Stimulated activated CD4-positive, alpha-beta T cell treated with anti-CD3 and anti-CD28 coated beads, Interleukin-15, amount 100 ng/mL, for 48 hours (primary cell): ENCODE measurements around the gene AR.
"Not testable (repeated sequence)": the region's sequence is repeated elsewhere in the genome, so short reads cannot be mapped to it uniquely, and the experiment has no call there.

ENCODE experiments used
- DNase-seq, 2 donors: peaks; one replicate each; pipeline ENCODE4 v3.0.0-alpha.2; 2020; ENCODE audit warnings: low read depth in 2 of 2

AR gene

DNA sequence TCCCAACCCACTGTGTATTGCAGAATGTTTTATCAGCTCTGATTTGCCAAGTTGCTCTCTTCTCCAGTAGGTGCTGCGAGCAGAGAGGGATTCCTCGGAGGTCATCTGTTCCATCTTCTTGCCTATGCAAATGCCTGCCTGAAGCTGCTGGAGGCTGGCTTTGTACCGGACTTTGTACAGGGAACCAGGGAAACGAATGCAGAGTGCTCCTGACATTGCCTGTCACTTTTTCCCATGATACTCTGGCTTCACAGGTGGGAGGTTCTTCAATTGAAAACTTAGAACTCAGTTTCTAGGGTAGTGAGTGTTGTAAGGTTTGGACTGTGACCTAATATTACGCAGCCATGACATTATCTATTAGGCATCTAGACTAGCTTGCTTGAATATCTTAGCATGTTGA, 24.9 kb downstream of the AR start:
- DNase-seq: no peak

DNA sequence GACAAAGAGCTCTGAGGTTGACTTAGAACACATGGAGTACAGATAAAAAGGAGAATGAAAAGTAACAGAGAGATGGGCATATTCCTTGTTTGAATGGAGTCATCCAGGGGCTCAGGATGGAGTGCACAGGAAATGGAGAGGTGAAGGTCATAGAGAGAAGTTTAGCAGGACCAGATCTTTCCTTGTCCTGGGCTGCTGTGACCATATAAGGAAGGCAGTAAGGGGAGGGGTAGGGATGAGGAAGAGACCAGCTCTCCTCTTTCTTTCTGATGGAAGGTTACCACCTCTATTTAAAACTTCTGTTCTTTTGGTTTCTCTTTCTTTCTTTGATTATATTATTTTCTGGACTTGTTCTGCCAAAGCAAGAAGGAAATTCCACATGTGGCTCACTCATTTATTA, 27.0 kb downstream of the AR start:
- no peak for DNase-seq

DNA sequence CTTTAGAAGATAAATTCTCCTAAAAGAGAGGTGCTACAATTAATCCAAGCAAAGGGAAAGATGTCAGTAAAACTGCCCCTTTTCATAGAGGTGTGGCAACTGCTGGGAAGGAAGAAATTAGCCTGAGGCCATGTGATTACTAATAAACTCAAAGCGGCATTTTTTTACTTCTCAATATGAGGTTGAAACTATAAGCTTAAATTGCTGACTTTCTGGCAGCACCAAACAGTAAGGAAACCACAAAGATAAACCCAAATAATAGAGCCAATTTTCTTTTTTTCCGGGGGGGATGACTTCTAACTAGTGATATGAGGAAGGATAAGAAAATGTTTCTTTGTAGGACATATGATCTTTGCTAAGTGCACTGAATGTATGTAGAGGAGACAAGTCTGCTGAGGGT, 30.9 kb downstream of the AR start:
- DNase-seq: no peak

DNA sequence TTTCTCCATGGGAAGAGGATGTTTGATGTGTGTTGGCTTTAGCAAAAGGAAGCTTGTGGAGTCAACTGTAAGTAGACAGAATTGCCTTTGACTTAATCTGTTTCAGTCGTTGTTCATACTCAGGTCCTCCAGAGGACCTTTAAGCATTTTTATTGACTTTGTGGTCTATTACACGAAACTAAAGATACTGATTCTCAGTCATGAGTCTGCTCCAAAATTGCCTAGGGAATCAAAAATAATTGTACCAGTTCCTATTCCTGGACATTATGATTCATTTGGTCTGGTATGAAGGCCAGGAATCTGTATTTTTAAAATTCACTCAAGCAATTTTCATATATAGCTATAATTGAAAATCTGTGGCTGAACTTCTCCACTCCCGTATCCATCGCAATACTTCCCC, 38.6 kb downstream of the AR start:
- DNase-seq: no peak

DNA sequence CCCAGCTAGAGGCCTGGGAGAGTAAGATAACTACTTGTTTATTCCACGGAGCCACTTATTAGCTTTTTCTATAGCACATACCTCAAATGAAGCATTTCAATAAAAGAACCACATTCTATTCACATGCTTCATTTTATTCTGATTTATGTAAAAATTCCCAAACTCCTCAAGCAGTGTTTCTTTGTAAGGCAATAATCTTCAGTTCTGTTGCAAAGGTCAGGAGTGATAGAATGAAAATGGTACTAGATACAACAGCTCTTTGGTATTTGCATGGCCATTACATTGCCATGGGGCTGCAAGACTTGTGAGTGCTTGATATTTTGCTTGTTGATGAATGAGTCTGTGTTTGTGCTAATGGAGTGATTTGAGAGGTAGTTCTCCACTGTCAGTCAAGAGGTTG, 39.4 kb downstream of the AR start:
- no peak for DNase-seq

DNA sequence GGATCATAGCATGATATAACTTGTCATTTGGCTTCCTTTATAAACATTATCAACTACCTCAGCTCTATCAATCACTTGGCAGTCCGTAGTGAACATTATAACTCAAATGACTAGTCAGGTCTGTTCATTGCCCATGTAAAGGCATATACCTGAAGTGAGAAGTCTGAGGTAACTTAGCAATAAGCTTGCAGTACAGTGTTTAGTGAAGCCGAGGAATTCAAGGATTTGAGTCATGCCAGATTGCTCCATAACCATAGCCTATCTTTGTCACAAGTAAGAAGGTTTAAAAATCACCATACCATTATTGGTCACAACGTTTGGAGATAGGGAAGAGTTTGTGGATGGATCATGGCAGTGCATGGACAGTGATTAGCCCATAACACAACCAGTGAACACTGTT, 41.6 kb downstream of the AR start:
- DNase-seq: no peak

DNA sequence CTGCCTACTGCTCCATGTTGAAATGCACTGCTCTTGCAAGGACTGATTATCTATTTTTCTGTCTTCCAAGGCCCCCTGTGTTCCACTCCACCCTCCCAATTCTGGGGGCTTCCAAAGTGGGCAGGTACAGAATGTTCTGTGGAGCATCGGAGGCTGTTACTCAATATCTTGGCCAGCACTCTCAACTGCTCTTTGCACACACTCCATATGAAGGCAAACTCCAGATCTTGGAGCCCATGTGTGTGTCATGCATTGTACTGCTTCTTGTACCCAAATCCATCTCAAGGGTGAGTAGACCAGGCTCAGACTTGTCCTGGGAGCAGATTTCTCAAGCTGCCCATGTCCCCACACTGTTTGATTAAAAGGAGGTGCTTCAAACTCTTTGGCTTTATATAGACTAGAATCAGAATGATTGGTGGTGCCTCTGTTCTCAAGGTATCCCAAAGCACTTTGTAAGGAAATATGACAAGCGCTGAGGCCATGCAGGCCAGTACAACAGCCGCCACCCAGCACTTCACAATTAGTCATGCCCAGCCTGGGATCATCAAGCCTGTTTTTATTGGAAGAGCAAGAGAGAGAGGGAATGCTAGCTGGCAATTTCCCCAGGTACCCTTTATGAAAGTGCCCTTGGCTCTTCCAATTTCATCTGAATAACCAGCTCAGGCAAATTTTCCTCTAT, 44.3 kb downstream of the AR start:
- DNase-seq: no peak

DNA sequence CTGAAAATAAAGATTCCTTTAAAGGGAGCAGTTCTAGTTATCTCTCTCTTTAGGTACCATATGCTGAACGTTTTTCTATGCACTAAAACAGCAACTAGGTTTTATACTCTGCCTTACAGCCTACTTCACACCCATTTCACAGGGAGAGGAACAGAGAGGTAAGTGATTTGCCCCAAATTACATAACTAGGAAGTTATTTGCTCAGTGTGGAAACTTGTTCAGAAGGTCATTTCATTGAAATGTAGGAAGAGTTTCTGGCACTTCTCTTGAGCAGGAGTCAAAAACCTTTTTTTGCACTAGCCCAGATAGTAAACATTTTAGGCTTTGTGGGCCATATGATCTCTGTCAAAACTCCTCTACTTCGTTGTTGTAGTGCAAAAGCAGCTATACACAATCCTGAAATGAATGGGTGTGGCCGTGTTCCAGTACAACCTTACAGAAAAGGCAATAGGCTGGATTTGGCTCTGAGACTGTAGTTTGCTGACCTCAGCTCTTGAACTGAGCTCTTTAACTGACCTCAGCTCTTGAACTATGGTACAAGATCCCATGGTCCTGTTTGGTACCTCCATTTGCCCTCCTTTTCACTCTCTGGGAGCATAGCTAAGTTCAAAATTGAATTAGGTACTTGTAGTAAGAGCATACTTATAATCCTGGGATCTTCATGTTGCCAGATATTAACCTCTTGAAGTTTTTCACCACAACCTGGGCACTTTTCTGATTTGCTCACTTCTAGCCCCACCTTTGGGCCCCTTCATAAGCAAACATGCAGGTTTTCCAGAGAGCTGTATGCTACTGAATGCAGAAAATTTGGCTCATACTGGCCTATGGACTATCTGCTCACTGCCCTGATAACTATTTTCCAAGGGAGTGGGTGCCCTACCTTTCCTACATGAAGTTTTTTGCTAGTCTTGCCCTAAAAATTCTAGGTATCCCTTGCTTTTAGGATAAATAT, 53.3 kb downstream of the AR start:
- no peak for DNase-seq

DNA sequence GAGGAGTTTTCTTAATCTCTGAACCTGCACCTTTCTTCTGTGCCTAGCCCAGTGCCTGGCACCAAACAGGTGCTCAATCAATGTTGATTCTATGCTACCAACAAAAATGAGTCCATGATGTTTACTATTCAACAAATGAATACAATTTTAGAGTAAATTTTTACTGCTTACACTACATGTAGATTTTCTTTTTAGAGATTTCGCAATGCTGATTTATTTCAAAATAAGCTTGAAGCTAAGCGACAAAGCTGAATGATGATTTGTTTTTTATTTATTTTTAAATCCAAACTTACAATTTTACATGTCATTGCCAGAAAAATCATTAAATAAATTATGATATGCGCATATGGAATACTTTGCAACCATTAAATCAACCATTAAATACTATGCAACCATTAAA, 55.7 kb downstream of the AR start:
- DNase-seq: no peak

DNA sequence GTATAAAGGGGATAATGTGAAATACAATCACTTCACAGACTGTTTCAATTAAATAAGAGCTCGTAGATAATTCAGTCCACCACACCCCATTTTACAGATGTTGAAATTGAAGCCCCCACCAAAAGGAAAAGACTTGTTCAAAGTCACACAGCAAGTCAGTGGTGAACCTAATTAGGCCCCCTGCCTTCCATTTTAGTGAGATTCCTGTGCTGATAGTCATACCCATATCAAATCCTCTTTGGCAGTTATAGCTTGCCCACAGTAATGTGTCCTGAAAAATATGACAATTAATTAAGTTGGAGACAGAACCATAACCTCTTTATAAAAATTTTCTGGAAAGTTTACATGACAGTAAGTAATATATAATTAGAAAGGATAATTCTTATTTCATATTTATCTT, 58.0 kb downstream of the AR start:
- DNase-seq: no peak

DNA sequence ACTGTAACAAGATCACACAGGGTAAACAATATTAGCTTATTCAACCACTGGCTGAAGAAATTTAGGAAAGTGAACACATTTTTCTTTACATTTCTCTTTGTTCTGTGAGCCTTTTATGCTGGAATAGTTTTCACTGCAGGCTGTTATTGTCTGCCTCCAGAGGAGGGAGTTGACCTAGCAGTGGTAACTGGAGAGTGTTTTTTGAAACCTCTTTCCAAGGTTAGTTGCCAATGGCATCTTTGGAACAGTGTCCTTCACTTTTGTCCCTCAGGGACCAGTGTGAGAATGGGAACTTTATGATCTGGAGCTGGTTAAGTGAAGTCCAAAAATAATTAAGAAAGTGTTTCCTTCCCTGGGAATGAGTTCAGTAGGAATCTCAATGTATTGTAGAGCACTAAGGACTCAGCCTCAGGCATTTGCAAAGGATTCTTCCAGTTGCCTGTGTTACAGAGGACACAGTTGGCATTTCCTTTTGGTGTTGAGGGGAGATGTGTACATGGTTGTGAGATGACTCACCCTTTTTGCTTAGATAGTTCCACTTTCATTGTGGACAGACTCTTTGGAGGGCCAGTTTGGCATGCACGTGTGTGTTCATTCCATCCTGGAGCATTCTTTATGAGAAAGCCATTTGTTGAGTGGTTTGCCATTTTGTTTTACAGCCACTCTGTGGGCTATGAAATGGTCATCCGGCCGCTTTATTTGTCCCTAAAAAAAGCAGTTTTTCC, 61.3 kb downstream of the AR start:
- DNase-seq: no peak

DNA sequence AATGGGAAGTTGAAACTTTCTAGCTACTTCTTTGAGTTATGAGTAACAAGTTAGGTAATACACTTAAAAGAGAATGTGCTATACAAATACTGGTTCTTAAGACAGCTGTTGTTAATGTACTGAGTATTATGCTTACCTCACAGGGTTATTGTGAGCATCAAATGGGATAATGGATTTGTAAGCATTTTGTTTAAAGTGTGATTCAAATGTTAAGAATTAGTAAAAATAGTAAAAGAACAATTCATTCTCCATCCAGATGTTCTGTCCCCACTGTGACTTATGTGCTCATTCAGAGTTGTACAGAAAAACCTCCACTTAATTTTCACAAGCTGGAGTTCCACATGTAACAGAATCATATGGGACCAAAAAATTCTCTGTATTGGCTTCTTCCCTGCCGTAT, 63.6 kb downstream of the AR start:
- DNase-seq: no peak

DNA sequence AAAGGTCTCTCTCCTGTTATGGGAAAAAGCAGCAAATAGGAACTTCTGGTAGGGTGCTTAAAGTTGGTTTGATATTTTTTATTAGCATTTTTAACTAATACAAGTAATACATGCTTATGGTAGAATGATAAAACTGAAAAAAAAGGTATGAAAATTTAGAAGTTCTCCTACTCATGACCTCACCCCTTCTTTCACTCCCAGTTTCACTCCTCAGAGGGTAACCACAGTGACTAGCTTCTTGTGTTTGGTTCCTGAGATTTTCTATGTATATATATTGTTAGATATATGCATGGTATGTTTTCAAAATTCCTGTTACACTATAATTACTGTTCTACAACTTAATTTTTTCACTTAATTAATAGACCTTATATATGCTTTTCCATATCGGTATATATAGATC, 66.5 kb downstream of the AR start:
- no peak for DNase-seq

DNA sequence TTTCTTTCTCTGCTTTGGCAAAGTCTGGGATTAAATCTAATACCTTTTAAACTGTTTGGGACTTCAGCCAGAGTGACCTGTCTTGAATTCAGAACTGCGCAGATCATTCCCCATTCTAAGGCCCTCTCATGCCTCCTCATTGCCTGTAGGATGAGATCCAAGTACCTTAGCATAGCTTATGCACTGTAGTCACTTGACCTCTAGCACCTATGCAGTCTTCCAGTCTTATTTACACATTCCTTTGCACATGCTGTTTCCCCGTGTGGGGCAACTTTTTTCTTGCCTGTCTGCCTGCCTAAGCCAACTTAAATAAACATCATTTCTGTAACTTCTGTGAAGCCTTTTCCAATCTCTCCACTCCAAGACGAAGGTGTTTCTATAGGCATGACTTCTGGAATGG, 68.4 kb downstream of the AR start:
- DNase-seq: no peak

DNA sequence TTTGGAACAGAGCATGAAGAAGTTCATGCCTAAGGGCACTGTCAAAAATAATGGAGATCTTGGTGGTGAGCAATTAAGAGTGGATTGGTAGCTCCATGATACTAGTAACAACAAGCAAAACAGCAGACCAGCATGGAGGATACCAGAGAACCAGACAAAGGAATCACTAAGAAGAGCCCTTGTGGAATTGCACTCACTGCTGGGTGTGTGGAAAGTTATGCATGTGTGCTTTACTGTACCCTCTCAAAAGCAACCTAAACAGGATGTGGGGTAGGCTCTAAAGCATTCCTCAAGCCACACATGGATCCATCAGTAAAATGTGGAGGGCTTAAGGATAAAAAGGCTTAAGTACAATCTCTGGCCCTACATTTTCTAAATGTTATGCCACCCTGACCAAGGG, 69.5 kb downstream of the AR start:
- no peak for DNase-seq

DNA sequence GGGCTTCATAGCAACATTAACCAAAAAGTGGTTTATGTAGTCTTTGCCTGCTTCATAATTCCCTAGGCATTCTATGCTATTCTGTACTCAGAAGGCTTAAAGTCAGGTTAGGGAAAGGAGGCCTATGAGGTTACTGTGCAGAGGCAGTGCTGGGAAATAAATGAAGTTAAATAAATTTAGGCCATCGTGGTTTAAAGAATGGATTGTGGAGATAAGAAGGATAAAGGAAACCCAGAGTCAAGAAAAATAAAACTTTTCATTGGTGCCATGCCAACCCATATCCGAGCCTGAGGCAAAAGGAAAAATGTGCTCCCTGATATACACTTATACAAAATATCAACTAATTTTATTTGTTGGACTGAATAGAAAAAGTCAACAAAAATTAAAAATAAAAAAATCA, 70.2 kb downstream of the AR start:
- DNase-seq: no peak

DNA sequence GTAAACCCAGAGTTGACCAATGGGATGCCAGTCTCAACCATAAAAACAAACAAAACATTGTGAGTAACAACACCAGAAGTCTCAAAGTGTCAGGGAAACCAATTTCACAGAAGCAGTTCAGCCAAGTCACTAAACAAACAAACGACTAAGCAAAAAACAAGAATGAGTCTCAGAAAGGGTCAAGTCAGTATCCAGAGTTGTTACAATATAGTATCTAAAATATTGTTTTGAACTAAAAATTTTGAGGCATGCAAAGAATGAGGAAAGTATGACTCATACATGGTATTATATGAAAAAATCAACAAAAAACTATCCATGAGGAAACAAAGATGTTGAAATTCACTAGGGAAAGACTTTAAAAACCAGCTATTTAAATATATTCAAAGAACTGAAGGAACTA, 70.6 kb downstream of the AR start:
- no peak for DNase-seq

DNA sequence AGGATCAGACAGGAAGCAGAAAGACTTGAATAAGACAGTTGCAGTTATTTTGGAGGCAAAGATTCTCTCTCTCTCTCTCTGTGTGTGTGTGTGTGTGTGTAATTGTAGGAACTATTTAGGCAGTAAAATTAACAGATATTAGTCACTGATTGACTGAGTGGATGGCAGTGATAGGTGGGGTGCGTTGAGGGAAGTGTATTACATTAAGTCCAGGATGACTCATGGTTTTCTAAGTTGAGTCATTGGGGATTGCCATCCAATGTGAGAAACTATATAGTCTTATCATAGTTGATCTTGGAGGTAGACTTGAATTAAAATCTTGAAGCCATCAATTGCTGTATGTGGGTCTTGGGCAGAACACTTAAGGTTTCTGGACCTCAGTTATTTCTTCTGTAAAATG, 75.4 kb downstream of the AR start:
- no peak for DNase-seq

DNA sequence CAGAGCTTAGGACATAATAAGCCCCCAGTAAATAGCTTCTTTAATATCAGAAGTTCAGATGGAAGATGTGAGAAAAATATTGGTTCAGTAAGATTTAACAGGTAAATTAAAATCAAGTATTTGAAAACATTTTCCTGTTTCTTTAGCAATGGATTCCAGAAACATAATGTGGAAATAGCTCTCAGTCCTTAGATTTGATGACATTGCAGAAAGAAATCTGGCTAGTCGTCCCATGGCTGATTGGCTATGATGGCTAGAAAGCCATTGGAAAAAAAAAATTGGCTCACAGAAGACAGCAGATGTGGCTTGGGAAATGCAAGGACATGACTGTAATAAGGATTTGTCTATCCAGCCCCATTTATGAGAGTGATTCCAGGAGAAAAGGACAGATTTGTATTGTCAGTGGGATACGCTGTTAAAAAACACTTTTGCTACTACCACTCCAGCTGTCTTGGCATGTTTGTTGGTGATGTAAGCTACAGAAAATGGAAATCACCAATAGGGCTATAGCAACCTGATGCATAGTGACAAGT, 78.3 kb downstream of the AR start:
- no peak for DNase-seq

DNA sequence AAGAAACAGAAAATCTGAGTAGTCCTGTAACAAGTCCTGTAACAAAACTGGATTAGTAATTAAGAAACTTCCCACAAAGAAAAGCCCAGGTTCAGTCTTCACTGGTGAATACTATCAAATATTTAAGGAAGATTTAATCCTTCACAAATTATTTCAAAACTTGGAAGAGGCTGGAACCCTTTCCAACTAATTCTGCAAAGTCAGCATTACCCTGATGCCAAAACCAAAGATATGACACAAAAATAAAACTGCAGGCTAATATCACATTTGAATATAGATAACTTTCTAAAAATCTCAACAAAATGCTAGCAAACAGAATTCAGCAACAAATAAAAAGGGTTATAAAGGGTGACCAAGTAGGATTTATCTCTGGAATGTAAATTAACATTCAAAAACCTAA, 80.5 kb downstream of the AR start:
- no peak for DNase-seq

DNA sequence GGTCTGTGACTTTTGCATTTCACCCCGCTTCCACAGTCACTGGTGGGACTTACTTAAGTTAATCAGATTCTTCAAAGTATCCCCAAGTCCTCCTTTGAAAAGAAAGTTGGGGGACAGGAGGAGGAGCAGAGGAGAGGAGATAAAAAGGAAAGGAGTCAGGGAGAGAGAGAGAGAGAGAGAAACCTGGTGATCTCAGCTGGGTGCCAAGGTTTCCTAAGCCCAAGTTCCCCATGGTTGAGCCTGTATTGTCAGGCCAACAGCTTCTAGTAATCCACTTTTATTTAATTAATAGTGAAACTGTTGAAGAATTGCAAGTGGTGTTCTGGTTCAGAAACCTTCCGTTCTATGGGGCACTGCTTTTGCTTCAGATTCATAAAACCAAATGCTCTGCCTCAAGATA, 91.6 kb downstream of the AR start:
- no peak for DNase-seq

DNA sequence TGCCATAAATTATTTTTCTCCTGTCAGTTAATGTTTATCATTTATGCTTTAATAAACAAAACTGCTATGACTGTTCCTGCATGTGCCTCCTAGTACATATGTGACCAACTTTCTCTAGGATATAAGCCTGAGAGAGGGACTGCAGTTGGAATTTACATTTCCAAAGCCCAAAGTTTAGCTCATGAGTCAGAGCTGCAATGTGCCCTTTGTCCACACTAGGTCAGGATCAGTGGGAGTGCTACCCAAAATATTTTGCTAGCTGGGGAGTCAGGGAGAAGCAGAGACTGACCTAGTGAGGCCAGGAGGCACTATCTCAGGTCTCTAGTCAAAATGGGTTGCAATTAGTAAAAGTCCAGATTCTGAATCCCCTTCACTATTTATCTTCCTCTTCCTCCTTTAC, 92.7 kb downstream of the AR start:
- no peak for DNase-seq

DNA sequence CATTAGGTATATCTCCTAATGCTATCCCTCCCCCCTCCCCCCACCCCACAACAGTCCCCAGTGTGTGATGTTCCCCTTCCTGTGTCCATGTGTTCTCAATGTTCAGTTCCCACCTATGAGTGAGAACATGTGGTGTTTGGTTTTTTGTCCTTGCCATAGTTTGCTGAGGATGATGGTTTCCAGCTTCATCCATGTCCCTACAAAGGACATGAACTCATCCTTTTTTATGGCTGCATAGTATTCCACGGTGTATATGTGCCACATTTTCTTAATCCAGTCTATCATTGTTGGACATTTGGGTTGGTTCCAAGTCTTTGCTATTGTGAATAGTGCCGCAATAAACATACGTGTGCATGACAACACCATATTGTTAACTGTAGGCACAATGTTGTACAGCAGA, 93.5 kb downstream of the AR start:
- DNase-seq: not testable (repeated sequence)
